Tibial nerve (tissue), 4 donors: Measurements from ENCODE around the gene TTPAL.

ENCODE experiments used
- CTCF ChIP-seq, 5 experiments: fragments of 200-600 bp in 3 of 5; fragments of 450-650 bp in 2 of 5; sonication (generic) in 3 of 5; IDR thresholded peaks; one replicate each; pipeline ENCODE4 v1.5.1; 2016 to 2019; ENCODE audit warnings: antibody characterized with exemption in 5 of 5, mild to moderate bottlenecking in 3 of 5, moderate library complexity in 2 of 5
- EP300 ChIP-seq, 2 donors: sonication (generic); formaldehyde crosslinking; IDR thresholded peaks; one replicate each; pipeline ENCODE4 v1.6.1; 2017; ENCODE audit warnings: antibody characterized with exemption in 2 of 2, mild to moderate bottlenecking in 1 of 2
- POLR2A ChIP-seq, 2 donors: fragments of 450-650 bp; IDR thresholded peaks; one replicate each; pipeline ENCODE4 v1.6.1; 2017; ENCODE audit warnings: antibody characterized with exemption in 2 of 2, mild to moderate bottlenecking in 2 of 2, moderate library complexity in 2 of 2

- TF ChIP-seq EP300 (IDR thresholded peaks at IDR 0.05) (no peak), CTCF (IDR thresholded peaks at IDR 0.05) (no peak), POLR2A (IDR thresholded peaks at IDR 0.05) (no peak)
Measured at GRCh38 chr20:44442298-44443070, 33.2 kb upstream of the TTPAL start.
